Right forelimb (tissue), 1 donor: ENCODE data around the gene VPS35.
"Not testable (repeated sequence)": the region's sequence is repeated elsewhere in the genome, so short reads cannot be mapped to it uniquely, and the experiment has no call there.

Experiments
- DNase-seq: peaks from one replicate; pipeline ENCODE4 v3.0.0-alpha.2; 2018

Gene VPS35

GRCh38 chr16:46650254-46650623 lies 38.7 kb downstream of the VPS35 start:
- no peak for DNase-seq

DNA sequence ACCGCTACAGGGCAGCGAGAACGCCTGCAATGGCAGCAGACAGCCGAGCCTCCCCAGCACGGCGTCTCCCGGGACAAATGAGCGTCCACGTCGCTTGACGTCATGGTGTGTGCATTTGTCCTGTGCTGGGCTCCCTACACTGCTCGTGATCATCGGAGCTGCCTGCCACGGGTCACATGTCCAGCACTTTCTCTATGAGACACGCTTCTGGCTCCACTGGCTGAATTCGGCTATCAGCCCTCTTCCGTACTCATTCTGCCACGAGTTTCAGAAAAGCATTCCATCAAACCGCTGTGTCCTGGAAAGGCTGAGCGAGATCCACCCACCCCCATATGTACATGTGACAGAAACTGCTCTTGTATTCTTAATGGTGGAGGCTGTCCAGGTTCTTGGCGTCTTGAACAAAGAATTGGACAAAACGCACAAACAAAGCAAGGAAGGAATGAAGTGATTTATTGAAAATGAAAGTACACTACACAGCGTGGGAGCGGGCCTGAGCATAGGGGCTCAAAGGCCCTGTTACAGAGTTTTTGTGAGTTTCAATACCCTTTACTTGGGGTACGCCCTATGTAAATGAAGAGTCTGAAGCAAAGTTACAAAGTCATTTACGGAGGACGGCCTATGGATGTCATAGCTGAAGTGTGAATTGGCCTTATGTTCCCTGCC lies 39.3 kb downstream of the VPS35 start:
- no peak for DNase-seq

DNA sequence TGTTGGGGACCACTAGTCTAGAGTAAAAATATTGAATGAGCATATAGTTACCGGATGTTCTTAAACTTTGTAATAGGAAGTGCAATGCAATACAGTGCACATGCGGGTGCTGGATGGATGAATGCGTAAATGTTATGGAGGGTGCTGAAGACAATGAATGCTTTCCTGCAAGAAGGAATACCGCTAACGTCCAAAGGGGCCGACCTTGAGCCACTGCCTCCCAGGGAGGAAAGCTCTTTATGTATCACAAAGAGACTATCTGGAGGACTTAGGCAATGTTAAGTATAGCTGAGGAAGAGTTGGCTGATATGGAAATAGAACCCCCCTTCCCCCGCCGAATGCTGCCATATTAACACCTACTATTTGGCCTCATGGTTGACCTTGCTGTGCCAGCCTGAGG lies 40.3 kb downstream of the VPS35 start:
- no peak for DNase-seq

- DNase-seq = no peak
Observed at GRCh38 chr16:46638947-46639925, 49.7 kb downstream of the VPS35 start.

DNA sequence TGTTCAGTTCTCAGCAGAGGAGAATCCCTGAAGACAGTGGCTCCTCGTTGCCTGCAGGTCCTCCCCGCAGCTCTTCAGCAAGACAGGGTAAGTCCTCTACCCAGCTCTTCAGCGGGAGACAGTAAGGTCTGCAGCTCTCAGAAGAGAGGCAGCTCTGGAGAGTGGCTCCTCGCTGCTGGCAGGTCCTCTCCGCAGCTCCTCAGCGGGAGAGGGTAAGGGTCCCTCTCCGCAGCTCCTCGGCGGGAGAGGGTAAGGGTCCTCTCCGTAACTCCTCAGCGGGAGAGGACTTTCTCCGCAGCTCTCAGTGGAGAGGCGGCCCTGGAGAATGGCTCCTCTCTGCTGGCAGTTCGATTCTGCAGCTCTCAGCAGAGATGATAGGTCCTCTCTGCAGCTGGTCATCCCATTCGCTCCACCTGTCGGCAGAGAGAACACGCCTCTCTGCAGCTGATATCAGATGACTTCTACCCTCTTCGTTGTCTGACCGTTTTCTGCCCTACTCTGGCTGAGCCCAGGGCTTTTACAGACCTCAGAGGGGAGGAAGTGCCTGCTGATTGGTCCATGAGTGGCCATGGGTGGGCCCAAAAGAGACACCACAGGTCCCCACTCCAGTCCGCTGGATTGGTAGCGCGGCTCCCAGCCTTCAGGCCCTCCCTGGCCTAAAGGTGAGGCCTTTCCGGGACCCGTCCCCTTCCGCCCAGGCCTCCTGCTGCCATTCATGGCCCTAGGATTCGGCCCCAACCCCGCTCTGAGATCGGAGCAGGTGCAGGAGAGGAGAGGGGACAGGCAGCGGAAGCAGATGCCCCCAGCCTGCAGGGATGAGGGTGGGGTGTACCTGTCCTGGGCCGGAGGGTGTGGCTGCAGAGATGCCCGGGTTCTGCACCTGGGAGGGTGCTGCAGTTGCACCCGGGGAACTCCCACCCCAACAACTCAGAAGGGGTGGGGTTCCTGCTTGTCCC lies 55.9 kb downstream of the VPS35 start:
- DNase-seq = no peak

DNA sequence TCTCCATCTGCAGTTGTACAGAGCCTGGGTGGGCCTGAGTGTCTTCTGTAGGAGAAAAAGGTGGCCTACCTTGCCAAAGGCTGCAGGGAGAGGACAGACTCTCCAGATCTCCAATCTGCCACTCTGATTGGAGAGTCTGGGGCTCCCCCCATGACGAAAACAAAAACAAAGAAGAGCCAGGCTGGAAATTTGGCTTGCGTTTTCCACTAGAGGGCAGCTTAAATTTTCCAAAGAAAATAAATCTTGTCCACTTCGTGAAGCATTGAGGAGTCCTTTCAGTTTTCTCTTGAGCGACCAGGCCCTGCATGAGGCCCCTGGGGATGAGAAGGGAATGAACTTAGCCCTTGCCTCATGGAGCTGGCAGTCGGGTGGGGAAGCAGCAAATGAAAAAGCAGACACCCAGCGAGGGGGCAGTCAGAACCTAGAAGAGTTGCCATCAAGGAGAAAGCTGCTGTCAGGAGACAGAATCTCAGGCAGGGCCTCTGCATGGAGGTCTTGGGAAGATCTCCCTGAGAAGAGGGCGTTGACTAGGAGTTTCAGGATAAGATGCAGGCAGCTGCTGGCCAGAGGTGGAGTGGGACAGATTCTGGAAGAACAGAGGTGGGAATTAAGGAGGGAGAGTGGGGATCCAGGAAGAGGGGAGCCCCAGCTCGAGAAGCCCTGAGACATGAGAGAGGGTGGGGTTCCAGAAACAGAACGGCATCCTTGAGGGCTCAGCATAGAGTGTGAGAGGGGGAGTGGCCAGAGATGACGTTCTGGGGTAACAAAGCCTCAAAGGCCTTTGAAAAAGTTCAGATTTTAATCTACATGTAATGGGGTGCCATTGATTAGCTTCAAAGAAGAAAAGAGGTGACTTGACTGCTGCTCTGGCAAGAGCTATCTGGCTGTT lies 59.4 kb downstream of the VPS35 start:
- DNase-seq = no peak

DNA sequence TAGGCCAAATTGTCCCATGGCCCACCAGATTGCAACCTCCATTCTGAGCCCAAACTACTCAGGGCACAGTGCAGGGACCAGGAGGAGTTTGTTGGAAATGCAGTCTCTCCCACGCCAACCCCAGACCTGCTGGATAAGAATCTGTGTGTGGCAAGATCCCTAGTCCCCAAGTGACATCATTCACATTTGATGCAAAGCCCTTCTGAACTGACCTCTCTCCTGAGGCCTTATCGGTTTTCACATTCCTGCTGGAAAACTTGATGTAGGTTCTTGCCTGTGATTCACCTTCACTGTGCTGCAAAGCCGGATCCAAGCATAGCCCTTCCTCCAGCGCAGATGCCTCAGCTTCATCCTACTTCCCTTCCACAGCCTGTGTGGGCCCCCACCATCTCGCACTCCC lies 61.2 kb downstream of the VPS35 start:
- DNase-seq = no peak

DNA sequence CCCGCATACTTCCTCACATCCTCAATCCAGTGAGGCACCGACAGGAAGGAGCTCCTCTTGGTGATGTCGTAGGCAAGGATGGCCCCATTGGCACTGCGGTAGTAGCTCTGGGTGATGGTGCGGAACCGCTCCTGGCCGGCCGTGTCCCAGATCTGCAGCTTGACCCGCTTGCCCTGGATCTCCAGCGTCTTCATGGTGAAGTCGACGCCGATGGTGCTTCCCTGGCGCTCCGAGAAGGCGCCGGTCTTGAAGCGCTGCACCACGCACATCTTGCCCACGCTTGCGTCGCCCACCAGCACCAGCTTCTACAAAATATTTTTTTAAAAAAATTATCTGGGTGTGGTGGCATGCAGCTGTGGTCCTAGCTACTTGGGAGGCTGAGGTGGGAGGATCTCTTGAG lies 62.3 kb downstream of the VPS35 start:
- DNase-seq = not testable (repeated sequence)

- DNase-seq = not testable (repeated sequence)
Observed at GRCh38 chr16:46624862-46625261, 64.1 kb downstream of the VPS35 start.

- DNase-seq = not testable (repeated sequence)
Observed at GRCh38 chr16:46623707-46624106, 65.3 kb downstream of the VPS35 start.

DNA sequence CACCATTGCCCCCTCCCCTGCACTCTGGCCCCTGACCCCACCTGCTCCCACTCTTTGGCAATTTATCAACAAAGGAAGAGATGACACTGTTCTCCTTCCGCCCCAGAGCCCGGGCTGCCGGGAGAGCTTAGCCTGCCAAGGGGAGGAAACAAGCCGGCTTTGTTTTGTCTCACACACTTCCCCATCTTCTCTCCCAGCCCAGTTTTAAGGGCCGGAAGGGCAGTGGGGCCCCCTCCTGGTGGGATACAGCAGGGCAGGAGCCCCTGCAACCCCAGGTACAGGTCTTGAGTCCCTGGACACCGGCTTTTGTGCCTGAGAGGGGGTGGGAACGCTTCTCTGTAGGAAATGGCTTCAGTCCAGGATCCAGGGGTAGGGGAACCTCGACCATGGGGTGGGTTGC lies 65.7 kb downstream of the VPS35 start:
- not testable (repeated sequence) for DNase-seq

DNA sequence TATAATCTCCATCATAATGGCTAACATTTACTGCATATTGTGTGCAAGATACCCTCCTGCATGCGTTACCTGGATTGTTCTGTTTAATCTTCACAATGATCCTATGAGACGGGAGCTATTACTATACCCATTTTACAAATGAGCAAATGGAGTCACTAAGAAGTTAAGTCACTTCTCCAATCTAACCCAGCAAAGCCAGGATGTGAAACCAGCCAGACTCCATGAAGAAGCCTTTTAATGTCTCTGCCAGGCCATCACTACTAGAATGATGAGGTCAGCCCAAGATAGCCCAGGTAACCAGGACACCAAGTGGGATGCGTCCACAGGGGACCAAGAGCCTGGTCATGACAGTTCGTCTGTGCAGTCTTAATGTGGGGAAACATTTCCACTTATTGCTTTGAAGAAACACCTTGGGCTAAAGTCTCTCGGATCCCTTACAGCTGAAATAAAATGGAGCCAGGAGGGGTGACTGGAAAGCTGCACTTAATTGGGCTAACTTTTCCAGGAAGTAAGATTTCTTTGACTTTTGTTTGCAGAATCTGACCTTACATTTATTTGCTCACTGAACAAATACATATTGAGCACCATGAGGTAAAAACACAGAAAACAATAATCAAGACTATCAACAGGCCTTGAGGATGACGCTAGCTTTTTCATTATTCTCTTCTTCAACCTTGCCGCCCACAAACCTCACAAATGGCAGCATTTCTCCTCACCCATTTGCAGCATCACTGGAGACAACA lies 66.9 kb downstream of the VPS35 start:
- no peak for DNase-seq

DNA sequence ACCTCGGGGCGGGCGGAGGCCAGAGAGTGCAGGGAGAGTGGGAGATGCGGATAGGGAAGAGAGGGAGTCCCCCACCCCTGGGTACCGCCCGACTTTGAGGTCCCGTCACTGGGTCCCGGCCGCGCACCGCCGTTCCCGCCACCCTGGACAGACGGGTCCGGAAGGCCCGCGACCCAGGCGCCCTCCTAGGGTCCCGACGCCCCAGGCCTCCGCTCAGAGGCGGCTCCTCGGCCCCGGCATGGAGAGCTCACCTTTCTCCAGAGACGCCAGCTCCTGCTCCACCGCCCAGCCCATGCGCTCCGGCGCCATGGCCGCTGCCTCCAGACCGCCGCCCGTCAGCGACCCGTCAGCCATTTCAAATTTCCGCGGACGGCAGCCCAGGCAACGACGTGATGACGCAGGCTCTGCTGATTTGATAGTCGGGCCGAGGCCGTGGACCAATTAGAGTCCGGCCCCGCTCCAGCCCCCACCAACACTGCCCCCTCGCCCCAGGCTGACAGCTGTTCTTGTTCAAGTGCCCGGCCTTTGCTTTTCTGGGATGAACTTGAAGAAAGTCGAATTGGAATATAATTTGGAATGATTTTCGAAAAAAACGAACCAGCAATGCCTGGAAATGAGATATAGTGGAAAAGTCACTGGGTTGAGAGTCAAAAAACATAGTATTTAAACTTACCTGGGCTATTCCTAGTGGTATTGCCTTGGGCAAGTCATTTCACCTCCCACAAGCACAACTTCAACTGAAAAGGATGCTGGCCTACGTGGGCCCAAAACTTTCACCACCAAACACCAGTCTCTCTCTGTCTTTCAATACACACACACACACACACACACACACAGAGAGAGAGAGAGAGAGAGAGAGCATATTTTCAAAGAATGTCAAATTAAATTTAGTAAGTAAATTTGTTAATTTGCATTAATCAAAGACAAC lies 67.7 kb downstream of the VPS35 start, which contains the start of gene SHCBP1:
Gene SHCBP1 (minus strand): TSS at position 374 of the 928 bp plus-strand sequence. CDS start 20 bp downstream, at position 354.
- peak; percentile 90 for DNase-seq

GRCh38 chr16:46620266-46621005 lies 68.5 kb downstream of the VPS35 start:
- DNase-seq = no peak

DNA sequence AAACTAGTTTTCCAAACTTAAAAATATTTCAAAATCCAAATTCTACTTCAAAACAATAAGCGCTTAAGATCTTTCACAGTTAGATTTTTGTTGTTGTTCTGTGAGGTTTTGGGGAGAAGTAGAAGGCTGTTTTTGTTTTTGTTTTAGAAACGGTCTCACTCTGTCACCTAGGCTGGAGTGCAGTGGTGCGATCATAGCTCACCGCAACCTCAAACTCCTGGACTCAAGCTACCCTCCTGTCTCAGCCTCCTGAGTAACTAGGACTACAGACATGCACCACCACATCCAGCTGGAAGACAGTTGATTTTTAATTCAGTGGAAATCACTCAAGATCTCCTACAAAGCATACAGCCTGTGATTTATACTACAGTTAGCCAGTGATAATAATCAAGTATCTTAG lies 70.5 kb downstream of the VPS35 start:
- DNase-seq = no peak

DNA sequence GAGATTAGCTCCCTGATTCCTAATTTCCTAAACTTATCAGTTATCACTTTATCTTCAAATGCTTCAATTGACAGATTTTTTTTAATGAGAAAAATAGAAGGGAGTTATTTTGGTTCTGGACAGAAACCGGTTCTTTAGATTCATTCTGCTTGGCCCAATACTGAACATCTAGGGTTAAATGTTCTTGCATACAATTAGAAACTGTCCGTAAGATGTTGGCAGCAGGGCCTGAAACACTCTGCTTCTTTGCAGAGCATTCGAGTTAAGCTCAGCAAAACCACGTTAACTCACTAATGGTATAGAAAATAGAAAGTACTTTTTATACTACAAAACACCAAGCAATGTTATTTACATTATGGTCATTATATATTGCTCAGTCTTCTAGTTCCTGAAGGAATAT lies 75.0 kb downstream of the VPS35 start:
- DNase-seq = no peak

DNA sequence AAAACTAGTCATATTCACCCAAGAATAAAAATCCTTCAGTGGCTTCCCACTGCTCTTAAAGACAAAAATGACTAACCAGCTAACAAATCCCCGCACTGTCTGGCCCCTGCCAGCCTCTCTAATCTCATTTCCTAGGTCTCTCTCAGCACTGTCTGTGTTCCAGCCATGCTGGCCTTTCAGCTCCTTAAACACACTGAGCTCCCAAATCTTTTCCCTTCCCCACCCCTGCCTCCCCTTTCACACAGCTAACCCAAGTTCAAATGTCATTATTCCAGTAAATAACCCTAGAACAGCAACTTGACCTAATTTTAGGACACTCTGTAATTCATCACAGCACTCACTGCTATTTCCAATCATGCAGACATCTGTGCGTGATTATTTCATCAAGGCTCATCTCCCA lies 75.6 kb downstream of the VPS35 start:
- DNase-seq = no peak

DNA sequence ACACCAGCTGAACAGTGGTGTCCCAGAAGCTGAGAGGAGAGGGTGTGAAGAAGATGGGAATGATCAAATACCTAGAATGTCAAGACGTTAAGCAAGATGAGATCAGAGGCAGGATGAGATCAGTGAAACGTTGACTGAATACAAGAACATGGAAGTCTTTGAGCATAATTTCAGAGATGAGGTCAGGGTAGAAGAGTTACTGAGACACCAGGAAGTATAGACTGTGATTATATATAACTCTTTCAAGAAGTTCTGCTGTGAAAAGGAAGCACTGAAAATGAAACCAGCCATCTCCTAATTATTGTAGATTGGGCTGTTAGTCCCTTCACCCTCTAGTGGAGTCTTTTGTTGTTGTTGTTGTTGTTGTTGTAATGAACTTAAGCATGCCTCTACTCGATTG lies 76.9 kb downstream of the VPS35 start:
- no peak for DNase-seq

DNA sequence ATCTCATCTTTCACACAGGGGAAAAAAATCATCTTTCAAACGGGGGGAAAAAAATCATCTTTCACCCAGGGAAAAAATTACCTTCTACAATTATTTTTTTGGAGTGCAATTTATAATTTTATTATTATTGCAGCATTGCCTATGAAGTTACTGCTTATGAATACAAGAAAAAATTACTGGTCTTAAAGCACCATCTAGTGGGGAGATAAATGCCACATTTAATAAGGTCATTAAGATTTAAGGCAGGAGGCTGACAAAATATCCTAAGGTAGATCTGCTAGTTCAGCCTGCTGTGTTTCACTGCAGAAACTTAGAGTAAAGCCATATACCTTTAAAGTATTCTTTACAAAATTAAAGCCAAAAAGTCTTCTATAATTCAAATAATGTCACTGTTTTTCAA lies 81.4 kb downstream of the VPS35 start:
- no peak for DNase-seq
